ENCODE results near the gene NGFR.

Gene NGFR

DNA sequence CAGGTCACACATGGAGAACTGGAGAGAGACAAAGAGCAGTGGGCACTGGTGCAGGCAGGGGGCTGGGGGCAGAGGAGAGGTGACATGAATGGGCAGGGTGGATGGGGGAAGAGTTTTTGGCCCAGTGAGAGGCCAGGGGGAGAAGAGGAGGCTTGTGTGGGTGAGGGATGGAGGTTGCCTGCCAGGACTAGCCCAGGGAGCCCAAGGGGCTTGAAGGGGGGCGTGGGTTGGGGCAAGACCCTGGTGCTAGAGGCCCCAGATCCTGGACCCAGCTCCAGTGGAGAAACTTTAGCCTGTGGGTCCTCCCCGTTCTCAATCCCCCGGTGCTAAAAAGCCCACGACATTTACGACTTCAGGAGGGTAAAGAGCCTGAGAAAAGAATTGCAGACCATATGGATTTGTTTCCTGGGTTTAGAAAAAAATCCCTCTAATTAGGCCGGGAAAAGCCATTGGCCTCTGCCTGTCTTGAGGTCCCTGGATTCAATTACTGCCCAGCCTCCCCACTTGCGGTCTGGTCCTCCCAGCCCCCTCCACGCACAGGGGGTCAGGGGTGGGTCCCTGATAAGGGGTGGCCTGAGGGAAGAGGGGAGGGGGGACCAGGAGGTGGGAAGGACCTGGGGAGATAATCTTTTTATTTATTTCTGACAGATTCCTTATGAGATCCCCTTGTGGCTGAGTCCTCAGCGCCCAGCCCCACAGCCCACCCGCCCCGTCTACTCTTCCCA lies 33.0 kb downstream of the NGFR start:
- H3K79me2 ChIP-seq (ENCODE audit: insufficient read depth, low read length) = no peaks in the 10 kb centered on the region
- no peaks in the 10 kb centered on the region for H3K27me3 ChIP-seq (ENCODE audit: low read length)
- H3K4me3 ChIP-seq (ENCODE audit: insufficient read depth, low read length, poor library complexity, severe bottlenecking) = no peak overlapping the region
- TF ChIP-seq, protein P1, sequence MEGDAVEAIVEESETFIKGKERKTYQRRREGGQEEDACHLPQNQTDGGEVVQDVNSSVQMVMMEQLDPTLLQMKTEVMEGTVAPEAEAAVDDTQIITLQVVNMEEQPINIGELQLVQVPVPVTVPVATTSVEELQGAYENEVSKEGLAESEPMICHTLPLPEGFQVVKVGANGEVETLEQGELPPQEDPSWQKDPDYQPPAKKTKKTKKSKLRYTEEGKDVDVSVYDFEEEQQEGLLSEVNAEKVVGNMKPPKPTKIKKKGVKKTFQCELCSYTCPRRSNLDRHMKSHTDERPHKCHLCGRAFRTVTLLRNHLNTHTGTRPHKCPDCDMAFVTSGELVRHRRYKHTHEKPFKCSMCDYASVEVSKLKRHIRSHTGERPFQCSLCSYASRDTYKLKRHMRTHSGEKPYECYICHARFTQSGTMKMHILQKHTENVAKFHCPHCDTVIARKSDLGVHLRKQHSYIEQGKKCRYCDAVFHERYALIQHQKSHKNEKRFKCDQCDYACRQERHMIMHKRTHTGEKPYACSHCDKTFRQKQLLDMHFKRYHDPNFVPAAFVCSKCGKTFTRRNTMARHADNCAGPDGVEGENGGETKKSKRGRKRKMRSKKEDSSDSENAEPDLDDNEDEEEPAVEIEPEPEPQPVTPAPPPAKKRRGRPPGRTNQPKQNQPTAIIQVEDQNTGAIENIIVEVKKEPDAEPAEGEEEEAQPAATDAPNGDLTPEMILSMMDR (IDR thresholded peaks at IDR 0.05; ENCODE audit: insufficient read depth, low read length, poor library complexity, severe bottlenecking) = no peak
- no peak for TF ChIP-seq EZH2phosphoT487 (conservative IDR thresholded peaks at IDR 0.05; ENCODE audit: low read length)
- H3K36me3 ChIP-seq (ENCODE audit: low read length) = no peaks in the 10 kb centered on the region
- H2AFZ ChIP-seq (ENCODE audit: low read depth, low read length, severe bottlenecking) = no peak overlapping the region
- no peaks in the 10 kb centered on the region for H3K9me3 ChIP-seq (ENCODE audit: insufficient read depth, low read length)
- no peaks in the 10 kb centered on the region for H4K20me1 ChIP-seq (ENCODE audit: low read depth, low read length)
- no peaks in the 10 kb centered on the region for H3K9me2 ChIP-seq (replicated peaks; ENCODE audit: insufficient read depth, low read length)
- no peak overlapping the region for H3K9ac ChIP-seq (ENCODE audit: low read length)
- no peaks in the 10 kb centered on the region for H3F3A ChIP-seq (ENCODE audit: insufficient read depth)
- H3K27ac ChIP-seq (ENCODE audit: low read depth, low read length) = no peak overlapping the region
- H3K4me2 ChIP-seq (ENCODE audit: low read depth, low read length, poor library complexity, severe bottlenecking) = no peak overlapping the region

DNA sequence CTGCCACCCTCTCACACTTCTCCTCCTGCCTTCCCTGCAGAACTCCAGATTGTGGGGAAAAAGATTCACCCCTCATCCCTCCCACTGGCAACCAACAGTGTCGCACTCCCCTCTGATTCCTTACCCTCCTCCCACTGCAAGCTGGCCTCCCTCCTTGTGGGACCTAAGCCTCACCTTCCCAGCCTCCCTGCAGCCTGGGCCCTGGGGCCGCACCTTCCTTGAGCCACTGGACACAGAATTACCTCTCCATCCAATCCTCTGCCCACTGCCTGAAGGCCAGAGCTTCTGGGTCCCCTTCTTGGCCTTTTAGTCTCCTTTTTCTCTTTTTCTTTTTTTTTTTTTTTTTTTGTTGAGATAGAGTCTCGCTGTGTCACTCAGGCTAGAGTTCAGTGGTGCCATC lies 33.9 kb downstream of the NGFR start:
- Histone ChIP-seq H2AFZ (ENCODE audit: low read depth, low read length, severe bottlenecking) (no peak overlapping the region), H3K4me3 (ENCODE audit: insufficient read depth, low read length, poor library complexity, severe bottlenecking) (no peak overlapping the region), H3K9ac (ENCODE audit: low read length) (no peak overlapping the region), H3K4me2 (ENCODE audit: low read depth, low read length, poor library complexity, severe bottlenecking) (no peak overlapping the region), H4K20me1 (ENCODE audit: low read depth, low read length) (no peaks in the 10 kb centered on the region), H3K9me2 (replicated peaks; ENCODE audit: insufficient read depth, low read length) (no peaks in the 10 kb centered on the region), H3K79me2 (ENCODE audit: insufficient read depth, low read length) (no peaks in the 10 kb centered on the region), H3K27ac (ENCODE audit: low read depth, low read length) (no peak overlapping the region), H3K27me3 (ENCODE audit: low read length) (no peaks in the 10 kb centered on the region), H3K36me3 (ENCODE audit: low read length) (no peaks in the 10 kb centered on the region), H3F3A (ENCODE audit: insufficient read depth) (no peaks in the 10 kb centered on the region), H3K9me3 (ENCODE audit: insufficient read depth, low read length) (no peaks in the 10 kb centered on the region)
- no peak for TF ChIP-seq EZH2phosphoT487 (conservative IDR thresholded peaks at IDR 0.05; ENCODE audit: low read length)
- TF ChIP-seq, protein P1 (IDR thresholded peaks at IDR 0.05; ENCODE audit: insufficient read depth, low read length, poor library complexity, severe bottlenecking) = no peak

DNA sequence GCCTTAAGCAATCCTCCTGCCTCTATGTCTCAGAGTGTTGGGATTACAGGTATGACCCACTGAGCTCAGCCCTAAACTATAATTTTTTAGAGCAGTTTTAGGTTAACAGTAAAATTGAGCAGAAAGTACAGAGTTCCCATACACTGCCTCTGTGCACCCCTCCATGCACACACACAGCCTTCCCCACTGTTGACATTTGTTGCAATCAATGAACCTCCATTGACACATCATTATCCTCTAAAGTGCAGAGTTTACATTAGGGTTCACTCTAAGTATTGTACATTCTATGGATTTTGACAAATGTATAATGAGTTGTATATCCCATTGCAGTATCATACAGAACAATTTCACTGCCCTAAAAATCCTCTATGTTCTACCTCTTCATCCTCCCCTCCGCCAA lies 35.0 kb downstream of the NGFR start:
- H4K20me1 ChIP-seq (ENCODE audit: low read depth, low read length) = no peaks in the 10 kb centered on the region
- H3K9ac ChIP-seq (ENCODE audit: low read length) = no peak overlapping the region
- TF ChIP-seq EZH2phosphoT487 (conservative IDR thresholded peaks at IDR 0.05; ENCODE audit: low read length) = no peak
- TF ChIP-seq, protein P1 (IDR thresholded peaks at IDR 0.05; ENCODE audit: insufficient read depth, low read length, poor library complexity, severe bottlenecking) = no peak
- no peaks in the 10 kb centered on the region for H3K79me2 ChIP-seq (ENCODE audit: insufficient read depth, low read length)
- H3K4me3 ChIP-seq (ENCODE audit: insufficient read depth, low read length, poor library complexity, severe bottlenecking) = no peak overlapping the region
- no peaks in the 10 kb centered on the region for H3F3A ChIP-seq (ENCODE audit: insufficient read depth)
- no peaks in the 10 kb centered on the region for H3K36me3 ChIP-seq (ENCODE audit: low read length)
- H3K4me2 ChIP-seq (ENCODE audit: low read depth, low read length, poor library complexity, severe bottlenecking) = no peak overlapping the region
- no peak overlapping the region for H2AFZ ChIP-seq (ENCODE audit: low read depth, low read length, severe bottlenecking)
- no peaks in the 10 kb centered on the region for H3K9me3 ChIP-seq (ENCODE audit: insufficient read depth, low read length)
- H3K27ac ChIP-seq (ENCODE audit: low read depth, low read length) = no peak overlapping the region
- no peaks in the 10 kb centered on the region for H3K9me2 ChIP-seq (replicated peaks; ENCODE audit: insufficient read depth, low read length)
- no peaks in the 10 kb centered on the region for H3K27me3 ChIP-seq (ENCODE audit: low read length)
